SU-DHL-6 (cell line): ENCODE measurements around the gene HOXA10.

ENCODE experiments used
- H2AFZ ChIP-seq: fragments of 200-600 bp; sonication (generic); 2 replicates; pipeline ENCODE4 v1.6.1; 2014; ENCODE audit warnings: low read depth, mild to moderate bottlenecking, moderate library complexity, mixed read lengths, antibody characterized with exemption, low read length; ENCODE audit not compliant: severe bottlenecking
- H3F3A ChIP-seq: fragments of 200-600 bp; shearing (Covaris generic); 2 replicates; pipeline ENCODE4 v1.6.0; 2016; ENCODE audit warnings: antibody characterized with exemption, mild to moderate bottlenecking; ENCODE audit not compliant: insufficient read depth
- H3K27ac ChIP-seq: fragments of 200-600 bp; sonication (generic); 2 replicates; pipeline ENCODE4 v1.5.1; 2016; ENCODE audit warnings: low read depth, mild to moderate bottlenecking, low read length, moderate library complexity, mixed read lengths
- H3K27me3 ChIP-seq: fragments of 200-600 bp; sonication (generic), shearing (Covaris generic); 2 replicates; pipeline ENCODE4 v1.6.0; 2014; ENCODE audit warnings: mild to moderate bottlenecking, low read length
- H3K36me3 ChIP-seq: fragments of 200-600 bp; sonication (generic); 2 replicates; pipeline ENCODE4 v1.6.1; 2014; ENCODE audit warnings: mild to moderate bottlenecking, low read length, mixed read lengths
- H3K4me2 ChIP-seq: fragments of 300-600, 200-600 bp; shearing (Covaris generic), sonication (generic); 2 replicates; pipeline ENCODE4 v1.6.0; 2014; ENCODE audit warnings: low read length, low read depth, mild to moderate bottlenecking; ENCODE audit not compliant: poor library complexity, severe bottlenecking
- H3K4me3 ChIP-seq: fragments of 200-600 bp; sonication (generic); 2 replicates; pipeline ENCODE4 v1.5.1; 2014; ENCODE audit warnings: antibody characterized with exemption, low read length, mild to moderate bottlenecking, mixed read lengths; ENCODE audit not compliant: insufficient read depth, poor library complexity, severe bottlenecking
- H3K79me2 ChIP-seq: fragments of 200-600 bp; sonication (generic); 2 replicates; pipeline ENCODE4 v1.6.1; 2014; ENCODE audit warnings: mild to moderate bottlenecking, low read length, moderate library complexity; ENCODE audit not compliant: insufficient read depth
- H3K9ac ChIP-seq: fragments of 200-600 bp; sonication (generic); 2 replicates; pipeline ENCODE4 v1.7.0; 2014; ENCODE audit warnings: mild to moderate bottlenecking, low read length
- H3K9me2 ChIP-seq: fragments of 200-600 bp; sonication (generic); replicated peaks from 2 replicates; pipeline ENCODE4 v1.6.1; 2014; ENCODE audit warnings: low read length; ENCODE audit not compliant: insufficient read depth
- H3K9me3 ChIP-seq: fragments of 200-600 bp; sonication (generic); 2 replicates; pipeline ENCODE4 v1.6.1; 2014; ENCODE audit warnings: low read length, mixed read lengths; ENCODE audit not compliant: insufficient read depth
- H4K20me1 ChIP-seq: fragments of 200-600 bp; sonication (generic); 2 replicates; pipeline ENCODE4 v1.6.1; 2014; ENCODE audit warnings: low read depth, mild to moderate bottlenecking, antibody characterized with exemption, low read length, moderate library complexity, mixed read lengths
- CTCF ChIP-seq: fragments of 200-600 bp; sonication (generic); IDR thresholded peaks from one replicate; pipeline ENCODE4 v1.5.1; 2017; ENCODE audit warnings: antibody characterized with exemption, mild to moderate bottlenecking, low read length, moderate library complexity; ENCODE audit not compliant: insufficient read depth, poor library complexity, severe bottlenecking
- EZH2phosphoT487 ChIP-seq: fragments of 200-600 bp; sonication (generic), shearing (Covaris generic); conservative IDR thresholded peaks from 2 replicates; pipeline ENCODE4 v1.6.1; 2018; ENCODE audit warnings: mild to moderate bottlenecking, antibody characterized with exemption, low read length, moderate library complexity, mixed read lengths

HOXA10 gene

GRCh38 chr7:27187475-27188385 lies 13.6 kb upstream of the HOXA10 start:
- TF ChIP-seq EZH2phosphoT487 (no peak), CTCF (no peak)
- no peaks in the 10 kb centered on the region for H3K27me3 ChIP-seq
- H3K27ac ChIP-seq: no peak overlapping the region
- H4K20me1 ChIP-seq: no peaks in the 10 kb centered on the region
- H3K4me2 ChIP-seq: no peak overlapping the region
- no peaks in the 10 kb centered on the region for H3K9me3 ChIP-seq
- H3K9ac ChIP-seq: no peak overlapping the region
- H2AFZ ChIP-seq: no peak overlapping the region
- H3K4me3 ChIP-seq: no peak overlapping the region
- H3F3A ChIP-seq: no peaks in the 10 kb centered on the region
- H3K36me3 ChIP-seq: no peaks in the 10 kb centered on the region
- no peaks in the 10 kb centered on the region for H3K79me2 ChIP-seq
- H3K9me2 ChIP-seq: no peaks in the 10 kb centered on the region

DNA sequence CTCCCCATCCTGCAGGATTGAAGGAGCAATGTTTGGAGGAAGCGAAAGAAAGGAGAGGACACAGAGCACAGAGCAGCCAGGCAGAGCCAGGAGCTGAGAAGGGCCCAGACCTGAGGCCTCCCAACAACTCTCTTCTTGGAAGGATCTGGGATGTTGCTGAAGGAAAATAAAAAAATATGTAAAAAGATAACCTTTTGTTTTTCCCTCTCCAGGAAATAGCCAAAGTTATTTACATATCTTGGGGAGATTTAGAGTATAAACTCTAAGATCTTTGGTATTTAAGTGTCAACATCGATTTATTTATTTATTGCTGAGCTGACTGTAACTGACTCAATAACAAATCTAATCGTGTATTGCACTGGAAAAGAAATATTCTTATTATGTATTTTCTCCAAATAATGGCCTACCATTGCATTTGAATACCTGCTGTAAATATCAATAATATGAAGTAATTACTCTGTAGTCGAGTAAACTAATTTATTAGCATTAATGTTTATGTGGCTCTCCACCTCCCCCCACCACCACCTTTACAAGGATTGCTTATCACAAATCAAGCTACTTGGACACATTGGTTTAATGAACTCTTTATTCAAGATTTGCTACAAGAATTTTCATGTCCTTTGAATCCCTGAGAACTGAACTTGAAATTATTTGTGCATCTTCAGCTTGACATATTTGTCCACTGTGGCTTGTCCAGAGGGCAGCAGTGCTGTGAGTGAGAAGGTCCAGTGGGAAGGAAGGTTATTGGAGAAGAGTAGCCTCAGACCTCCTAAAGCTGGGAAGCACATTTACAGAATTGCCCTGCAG lies 12.8 kb upstream of the HOXA10 start:
- H3K4me2 ChIP-seq: no peak overlapping the region
- TF ChIP-seq EZH2phosphoT487 (no peak), CTCF (no peak)

GRCh38 chr7:27185854-27186667 lies 11.9 kb upstream of the HOXA10 start:
- Histone ChIP-seq H3K9me3 (no peaks in the 10 kb centered on the region), H4K20me1 (no peaks in the 10 kb centered on the region), H3K4me2 (no peak overlapping the region), H3F3A (no peaks in the 10 kb centered on the region), H3K9me2 (no peaks in the 10 kb centered on the region), H3K36me3 (no peaks in the 10 kb centered on the region), H3K79me2 (no peaks in the 10 kb centered on the region), H3K27ac (no peak overlapping the region), H3K9ac (no peak overlapping the region), H2AFZ (no peak overlapping the region), H3K4me3 (no peak overlapping the region), H3K27me3 (no peaks in the 10 kb centered on the region)
- TF ChIP-seq CTCF (no peak), EZH2phosphoT487 (no peak)

More for the DNA sequence above, 12.8 kb upstream of the HOXA10 start:
- Histone ChIP-seq H3K9ac (no peak overlapping the region), H4K20me1 (no peaks in the 10 kb centered on the region), H2AFZ (no peak overlapping the region), H3K36me3 (no peaks in the 10 kb centered on the region), H3F3A (no peaks in the 10 kb centered on the region), H3K27ac (no peak overlapping the region), H3K9me3 (no peaks in the 10 kb centered on the region), H3K79me2 (no peaks in the 10 kb centered on the region), H3K9me2 (no peaks in the 10 kb centered on the region), H3K27me3 (no peaks in the 10 kb centered on the region), H3K4me3 (no peak overlapping the region)
